ENCODE results near the gene COX7B.
A peak's percentile ranks its signal among the peaks of the same experiment; 100 is the strongest.
"Not testable (repeated sequence)": the region's sequence is repeated elsewhere in the genome, so short reads cannot be mapped to it uniquely, and the experiment has no call there.

The COX7B gene, protein sequence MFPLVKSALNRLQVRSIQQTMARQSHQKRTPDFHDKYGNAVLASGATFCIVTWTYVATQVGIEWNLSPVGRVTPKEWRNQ
- 43.9 to 68.6 reads per million in 2 donors for total RNA-seq

GRCh38 chrX:77899081-77899828 is at the start of gene COX7B:
Gene COX7B (plus strand): TSS chrX:77899468. CDS start chrX:77899554, 86 bp downstream.
- peak; percentile 38 for DNase-seq

DNA sequence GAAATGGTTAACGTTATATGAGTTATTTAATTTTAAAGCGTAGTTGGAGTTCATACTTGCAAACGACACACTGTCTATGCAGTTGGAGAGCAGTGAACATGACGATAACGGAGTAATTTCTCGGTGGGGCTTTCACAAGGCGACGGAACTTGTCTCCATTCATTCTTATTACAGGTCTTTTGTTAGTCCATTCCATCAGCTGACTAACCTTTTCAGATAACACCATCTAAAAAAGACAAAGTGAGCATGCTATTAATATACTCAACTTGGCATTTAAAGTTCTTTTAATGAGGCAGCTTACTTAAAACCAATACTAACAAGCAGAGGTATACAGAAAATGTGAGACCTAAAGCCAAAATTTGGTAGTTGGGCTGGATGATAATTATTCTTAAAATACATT is 23.9 kb upstream of the COX7B start:
- no peak for DNase-seq

GRCh38 chrX:77881418-77881817 is 17.9 kb upstream of the COX7B start:
- not testable (repeated sequence) for DNase-seq

- DNase-seq = no peak
Observed at GRCh38 chrX:77892887-77893286, 6.4 kb upstream of the COX7B start.

DNA sequence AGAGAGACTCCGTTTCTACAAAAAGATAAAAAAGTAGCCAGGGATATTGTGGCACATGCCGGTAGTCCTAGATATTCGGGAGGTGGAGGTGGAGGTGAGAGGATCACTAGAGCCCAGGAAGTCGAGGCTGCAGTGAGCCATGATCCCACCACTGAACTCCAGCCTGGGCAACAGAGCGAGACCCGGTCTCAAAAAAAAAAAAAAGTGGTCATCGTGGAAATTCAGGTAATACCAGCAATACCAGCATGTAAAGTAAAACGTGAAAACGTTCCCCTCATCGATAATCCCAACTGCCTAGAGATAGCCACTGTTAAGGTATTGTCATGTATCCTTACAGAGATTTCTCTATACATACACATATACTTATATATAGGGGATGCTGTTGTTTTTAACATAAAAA is 5.6 kb upstream of the COX7B start:
- DNase-seq = no peak

GRCh38 chrX:77894921-77895886 is 4.1 kb upstream of the COX7B start, which contains the start of gene MAGT1:
Gene MAGT1 (minus strand): TSS chrX:77895435. CDS start chrX:77895410, 25 bp downstream.
- peak; percentile 76 for DNase-seq

DNA sequence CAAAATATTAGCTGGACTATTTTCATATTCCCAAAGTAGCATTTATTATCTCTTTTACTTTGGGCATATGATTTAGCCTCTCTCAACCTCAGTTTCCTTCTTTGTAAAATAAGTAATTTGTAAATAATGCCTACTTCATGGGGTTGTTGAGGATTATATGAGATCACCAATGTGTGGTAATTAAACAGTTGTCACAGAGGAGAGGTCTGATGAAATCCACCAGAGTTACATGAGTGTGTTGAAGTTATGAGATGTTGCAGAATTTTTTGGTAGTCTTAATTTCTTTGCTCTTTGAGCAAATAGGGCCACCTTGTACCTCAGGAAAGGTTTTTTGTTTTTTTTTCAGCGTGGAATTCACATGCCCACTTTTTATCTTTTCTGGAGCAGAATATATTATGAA is 1.4 kb downstream of the COX7B start:
- DNase-seq = no peak

GRCh38 chrX:77901506-77901905 is 2.2 kb downstream of the COX7B start:
- no peak for DNase-seq

GRCh38 chrX:77910108-77910840 is 11.0 kb downstream of the COX7B start, which contains the start of gene ATP7A:
Gene ATP7A (plus strand): TSS chrX:77910693. CDS start chrX:77971642, 60,949 bp downstream.
- peak; percentile 77 for DNase-seq

DNA sequence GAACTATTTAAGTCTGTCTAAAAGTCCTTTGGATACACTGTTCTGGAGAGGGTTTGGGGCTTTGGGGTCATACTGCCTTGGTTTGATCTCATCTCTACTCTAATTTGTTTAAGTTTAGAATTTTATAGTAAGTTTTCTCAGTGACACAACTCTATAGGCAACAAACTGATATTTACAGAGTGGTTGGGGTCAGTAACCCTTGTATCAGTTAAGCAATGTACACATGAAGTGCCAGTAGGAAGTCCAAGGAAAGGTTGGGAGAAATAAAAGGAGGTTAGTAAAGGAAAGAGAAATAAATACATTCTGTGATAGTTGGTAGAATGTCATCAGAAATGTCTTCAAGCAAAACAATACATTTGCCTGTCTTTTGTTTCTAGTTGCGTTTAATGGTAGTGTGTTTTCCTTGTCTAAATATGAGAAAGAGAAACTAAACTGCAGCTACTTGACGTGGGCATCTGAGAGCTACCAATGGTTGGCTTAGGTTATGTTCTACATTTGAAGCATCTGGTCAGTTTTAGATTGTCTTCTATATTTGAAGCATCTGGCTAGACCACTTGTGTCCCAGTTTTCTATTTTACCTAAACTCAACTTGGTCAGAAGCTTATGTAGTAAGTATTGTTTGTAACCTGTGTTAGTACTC is 18.1 kb downstream of the COX7B start:
- no peak for DNase-seq

GRCh38 chrX:77918568-77918967 is 19.3 kb downstream of the COX7B start:
- DNase-seq = no peak

- not testable (repeated sequence) for DNase-seq
Observed at GRCh38 chrX:77919370-77919769, 20.1 kb downstream of the COX7B start.

GRCh38 chrX:77922787-77923186 is 23.5 kb downstream of the COX7B start:
- DNase-seq = no peak

DNA sequence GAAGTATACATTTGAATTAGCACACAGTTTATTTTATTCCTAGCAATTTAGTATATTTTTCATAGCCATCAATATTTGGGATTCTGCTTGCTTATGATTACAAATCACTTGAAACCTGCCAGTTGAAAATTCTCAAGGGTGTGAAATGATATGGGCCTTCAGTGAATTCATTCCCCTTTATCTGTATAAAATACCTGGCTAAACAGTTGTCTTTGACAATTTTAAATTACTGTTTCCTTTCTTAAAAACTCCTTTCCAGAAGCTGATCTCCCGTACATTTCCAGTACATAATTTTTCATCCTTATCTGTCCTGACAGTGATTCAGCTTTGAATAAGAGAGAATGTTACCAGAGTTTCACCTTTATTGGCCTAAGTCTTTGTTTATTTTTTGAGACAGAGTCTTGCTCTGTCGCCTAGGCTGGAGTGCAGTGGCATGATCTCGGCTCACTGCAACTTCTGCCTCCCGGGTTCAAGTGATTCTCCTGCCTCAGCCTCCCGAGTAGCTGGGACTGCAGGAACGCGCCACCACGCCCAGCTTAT is 25.1 kb downstream of the COX7B start:
- no peak for DNase-seq

GRCh38 chrX:77925764-77926163 is 26.5 kb downstream of the COX7B start:
- no peak for DNase-seq

DNA sequence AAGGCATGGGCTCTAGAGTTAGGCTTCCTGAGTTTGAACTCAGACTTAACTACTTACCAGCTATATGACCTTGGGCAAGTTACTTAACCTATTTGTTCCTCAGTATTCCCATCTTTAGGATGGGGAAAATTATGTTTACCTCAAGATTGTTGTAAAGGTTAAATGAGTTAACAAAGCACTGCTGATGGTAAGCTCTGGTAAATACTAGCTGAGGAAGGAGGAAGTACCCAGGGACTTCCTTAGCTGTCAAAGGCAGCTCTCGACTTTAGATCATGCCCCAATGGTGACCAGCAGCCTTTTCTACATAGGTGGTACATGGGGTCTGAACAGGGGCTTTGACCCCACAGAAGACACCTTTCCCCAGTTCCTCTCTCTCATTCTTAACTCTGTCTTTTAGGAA is 31.3 kb downstream of the COX7B start:
- no peak for DNase-seq

GRCh38 chrX:77935886-77936285 is 36.6 kb downstream of the COX7B start:
- no peak for DNase-seq

DNA sequence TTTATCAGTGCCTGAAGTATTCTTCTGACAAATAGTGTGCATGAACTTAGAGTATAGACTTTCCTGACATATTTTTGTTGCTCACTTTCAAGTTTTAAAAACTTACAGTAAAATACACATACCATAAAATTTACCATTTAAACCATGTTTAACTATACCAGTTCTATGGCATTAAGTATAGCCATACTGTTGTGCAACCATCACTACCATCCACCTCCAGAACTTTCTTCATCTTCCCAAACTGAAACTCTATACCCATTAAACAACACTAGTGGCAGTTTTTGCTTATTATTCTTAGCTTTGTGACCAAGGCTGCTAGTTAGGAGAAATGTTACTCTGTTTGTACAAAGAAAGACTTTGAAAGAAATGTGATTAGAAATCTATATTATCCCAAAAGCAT is 37.0 kb downstream of the COX7B start:
- DNase-seq = no peak

GRCh38 chrX:77937291-77937690 is 38.0 kb downstream of the COX7B start:
- no peak for DNase-seq

DNA sequence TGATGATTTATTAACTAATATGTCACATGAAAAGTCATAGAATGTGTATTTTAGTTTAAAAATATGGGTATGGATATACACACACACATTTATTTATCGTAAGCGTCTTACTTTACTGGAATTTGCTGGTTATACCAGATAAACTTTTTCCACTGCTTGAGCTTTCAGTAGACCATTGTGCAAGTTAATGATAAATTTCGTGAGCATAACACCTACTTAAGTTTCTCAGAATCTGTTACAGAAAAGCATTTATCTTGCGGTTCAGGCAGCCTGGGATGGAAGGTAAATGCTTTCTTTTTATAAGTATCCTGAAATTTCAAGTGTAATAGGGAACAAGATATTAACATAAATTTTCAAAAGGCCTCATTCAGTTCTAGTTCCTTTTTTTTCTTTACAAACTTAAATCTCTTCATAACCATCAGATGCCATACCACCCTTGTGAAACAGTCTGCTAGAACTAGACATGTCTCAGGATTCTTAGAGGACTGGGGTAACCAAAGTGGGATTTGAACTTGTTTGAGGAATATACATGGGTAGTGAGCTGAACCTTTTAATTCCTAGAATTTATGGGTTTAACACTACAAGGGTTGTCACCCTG is 38.9 kb downstream of the COX7B start:
- DNase-seq = no peak

DNA sequence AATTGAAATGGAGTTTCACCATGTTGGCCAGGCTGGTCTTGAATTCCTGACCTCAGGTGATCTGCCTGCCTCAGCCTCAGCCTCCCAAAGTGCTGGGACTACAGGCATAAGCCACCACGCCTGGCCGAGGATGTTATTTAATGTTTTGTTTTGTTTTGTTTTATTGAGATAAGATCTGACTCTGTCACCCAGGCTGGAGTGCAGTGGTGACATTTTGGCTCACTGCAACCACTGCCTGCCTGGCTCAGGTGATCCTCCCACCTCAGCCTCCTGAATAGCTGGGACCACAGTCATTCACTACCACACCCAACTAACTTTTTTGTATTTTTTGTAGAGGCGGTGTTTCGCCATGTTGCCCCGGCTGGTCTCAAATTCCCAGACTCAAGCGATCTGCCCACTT is 45.8 kb downstream of the COX7B start:
- not testable (repeated sequence) for DNase-seq

All from T-helper 9 cell (primary cell).